ENCODE measurements around the gene AGPAT1.

AGPAT1 gene

DNA sequence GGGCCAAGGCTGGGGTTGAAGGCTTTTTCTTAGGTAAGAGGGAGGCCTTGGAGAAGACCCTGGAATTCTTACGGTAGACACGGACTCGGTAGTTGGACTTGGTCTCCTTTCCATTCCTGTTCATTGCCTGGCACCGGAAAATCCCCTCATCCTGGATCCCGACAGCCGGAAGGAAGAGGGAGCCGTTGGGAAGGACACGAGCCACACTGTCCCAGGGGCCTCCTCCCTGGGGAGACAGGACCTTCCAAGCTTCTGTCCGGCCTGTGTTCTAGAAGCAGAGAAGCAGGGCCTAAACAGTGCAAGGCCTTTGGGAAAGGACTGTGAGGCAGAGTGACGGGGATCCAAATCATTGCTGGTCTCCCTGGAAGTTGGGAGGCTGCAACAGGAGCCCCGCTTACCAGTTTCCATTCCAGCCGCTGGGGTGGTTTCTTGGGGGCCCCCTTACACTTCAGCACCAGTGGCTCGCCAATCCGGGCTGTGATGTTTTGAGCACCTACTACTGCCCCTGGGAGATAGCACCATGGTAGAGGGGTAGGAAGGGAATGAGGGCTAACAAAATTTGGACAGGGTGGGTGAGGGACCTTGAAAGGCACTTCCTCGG lies 7.7 kb upstream of the AGPAT1 start:
- peaks cover 14% of the 10 kb centered on the region; the same call in 1 of the 2 replicates for H3K4me1 ChIP-seq (ENCODE audit: control insufficient read depth, insufficient read depth, low read length)
- H3K27me3 ChIP-seq (ENCODE audit: control insufficient read depth, insufficient read depth, low read length) = no peaks in the 10 kb centered on the region
- no peak overlapping the region for H3K27ac ChIP-seq (ENCODE audit: low read depth, low read length)
- H3K9ac ChIP-seq (ENCODE audit: low read length) = no peak overlapping the region
- no peaks in the 10 kb centered on the region for H3K9me3 ChIP-seq (ENCODE audit: control insufficient read depth, insufficient read depth, low read depth, low read length)
- peaks cover 64% of the 10 kb centered on the region for H3K36me3 ChIP-seq (ENCODE audit: control insufficient read depth, insufficient read depth, low read length)
- no peak overlapping the region for H3K4me3 ChIP-seq (ENCODE audit: low read depth, low read length)

DNA sequence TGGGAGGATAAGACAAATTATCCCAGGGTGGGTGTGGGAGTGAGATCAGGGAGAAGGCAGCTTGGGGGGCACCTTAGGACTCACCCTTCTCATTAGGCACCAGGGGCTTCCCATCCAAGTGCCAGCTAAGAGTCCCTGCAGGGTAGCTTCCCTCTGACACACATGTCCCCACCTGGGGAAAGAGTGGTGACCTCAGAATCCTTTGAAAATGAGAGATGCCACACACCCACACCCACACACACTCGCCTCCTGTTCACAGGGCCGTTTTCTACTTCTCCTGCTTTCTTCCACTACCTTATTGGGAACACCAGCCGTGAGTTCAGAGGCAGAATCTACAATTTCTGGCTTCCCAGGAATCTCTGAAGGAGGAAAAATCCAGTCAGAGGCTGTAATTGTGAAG lies 7.1 kb upstream of the AGPAT1 start:
- Histone ChIP-seq H3K4me3 (ENCODE audit: low read depth, low read length) (no peak overlapping the region), H3K9me3 (ENCODE audit: control insufficient read depth, insufficient read depth, low read depth, low read length) (no peaks in the 10 kb centered on the region), H3K4me1 (ENCODE audit: control insufficient read depth, insufficient read depth, low read length) (peaks cover 11% of the 10 kb centered on the region; the same call in 1 of the 2 replicates), H3K9ac (ENCODE audit: low read length) (no peak overlapping the region), H3K27ac (ENCODE audit: low read depth, low read length) (no peak overlapping the region), H3K36me3 (ENCODE audit: control insufficient read depth, insufficient read depth, low read length) (peaks cover 62% of the 10 kb centered on the region), H3K27me3 (ENCODE audit: control insufficient read depth, insufficient read depth, low read length) (no peaks in the 10 kb centered on the region)

DNA sequence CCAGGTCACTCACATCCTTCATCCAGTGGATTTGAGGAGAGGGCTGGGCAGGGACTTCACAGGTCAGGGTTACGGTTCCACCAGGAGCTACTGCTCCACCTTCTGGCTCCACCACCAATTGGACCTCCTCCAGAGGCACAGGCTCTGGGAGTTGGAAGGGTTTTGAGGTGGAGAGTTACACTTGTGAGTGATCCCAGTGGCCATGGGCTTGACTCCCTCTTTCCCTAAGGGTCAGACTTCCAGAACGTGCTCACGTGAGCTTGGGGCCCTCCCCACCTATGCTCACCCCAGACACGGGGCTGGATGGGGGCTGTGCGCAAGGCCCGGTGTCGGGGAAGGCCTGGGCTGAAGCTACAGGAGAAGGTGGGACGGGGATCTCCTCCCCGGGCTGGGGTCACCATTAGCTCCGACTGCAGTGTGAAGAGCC lies 6.7 kb upstream of the AGPAT1 start:
- Histone ChIP-seq H3K9me3 (ENCODE audit: control insufficient read depth, insufficient read depth, low read depth, low read length) (no peaks in the 10 kb centered on the region), H3K27ac (ENCODE audit: low read depth, low read length) (no peak overlapping the region), H3K4me3 (ENCODE audit: low read depth, low read length) (no peak overlapping the region), H3K9ac (ENCODE audit: low read length) (no peak overlapping the region), H3K36me3 (ENCODE audit: control insufficient read depth, insufficient read depth, low read length) (peaks cover 57% of the 10 kb centered on the region), H3K27me3 (ENCODE audit: control insufficient read depth, insufficient read depth, low read length) (no peaks in the 10 kb centered on the region), H3K4me1 (ENCODE audit: control insufficient read depth, insufficient read depth, low read length) (peaks cover 11% of the 10 kb centered on the region; the same call in 1 of the 2 replicates)

GRCh38 chr6:32181915-32182529 lies 6.1 kb upstream of the AGPAT1 start:
- no peaks in the 10 kb centered on the region for H3K9me3 ChIP-seq (ENCODE audit: control insufficient read depth, insufficient read depth, low read depth, low read length)
- no peak overlapping the region for H3K9ac ChIP-seq (ENCODE audit: low read length)
- no peak overlapping the region for H3K4me3 ChIP-seq (ENCODE audit: low read depth, low read length)
- no peaks in the 10 kb centered on the region for H3K27me3 ChIP-seq (ENCODE audit: control insufficient read depth, insufficient read depth, low read length)
- H3K36me3 ChIP-seq (ENCODE audit: control insufficient read depth, insufficient read depth, low read length) = peaks cover 52% of the 10 kb centered on the region
- H3K27ac ChIP-seq (ENCODE audit: low read depth, low read length) = no peak overlapping the region
- H3K4me1 ChIP-seq (ENCODE audit: control insufficient read depth, insufficient read depth, low read length) = peaks cover 11% of the 10 kb centered on the region; the same call in 1 of the 2 replicates

DNA sequence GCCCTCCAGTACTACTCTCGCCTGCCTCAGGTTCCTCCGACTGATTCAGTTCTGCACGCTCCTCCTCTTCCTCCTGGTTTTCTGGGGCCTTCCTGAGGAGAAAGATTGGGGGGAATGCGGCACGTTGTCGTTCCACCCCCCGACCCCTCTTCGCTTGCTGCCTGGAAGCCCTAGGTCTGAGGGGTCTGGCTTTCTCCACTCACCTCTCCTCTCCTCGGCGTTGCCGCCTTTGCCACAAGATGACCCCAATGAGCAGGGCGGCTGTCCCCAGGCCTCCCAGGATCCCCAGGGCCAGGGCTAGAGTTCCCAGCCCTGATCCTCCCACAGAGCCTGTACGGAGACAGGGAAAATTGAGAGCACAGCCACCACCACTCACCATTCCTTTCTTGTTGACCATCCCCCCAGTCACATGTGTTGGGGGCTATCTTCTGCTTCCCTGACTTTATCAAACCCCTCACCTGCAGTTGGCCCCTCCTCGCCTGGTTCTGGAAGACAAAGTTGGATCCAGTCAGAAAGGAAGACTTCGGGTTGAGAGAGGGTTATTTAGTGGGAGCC lies 5.3 kb upstream of the AGPAT1 start:
- Histone ChIP-seq H3K9me3 (ENCODE audit: control insufficient read depth, insufficient read depth, low read depth, low read length) (no peaks in the 10 kb centered on the region), H3K4me1 (ENCODE audit: control insufficient read depth, insufficient read depth, low read length) (peaks cover 19% of the 10 kb centered on the region; the same call in 1 of the 2 replicates), H3K4me3 (ENCODE audit: low read depth, low read length) (no peak overlapping the region), H3K9ac (ENCODE audit: low read length) (no peak overlapping the region), H3K27me3 (ENCODE audit: control insufficient read depth, insufficient read depth, low read length) (no peaks in the 10 kb centered on the region), H3K36me3 (ENCODE audit: control insufficient read depth, insufficient read depth, low read length) (peaks cover 44% of the 10 kb centered on the region), H3K27ac (ENCODE audit: low read depth, low read length) (no peak overlapping the region)

DNA sequence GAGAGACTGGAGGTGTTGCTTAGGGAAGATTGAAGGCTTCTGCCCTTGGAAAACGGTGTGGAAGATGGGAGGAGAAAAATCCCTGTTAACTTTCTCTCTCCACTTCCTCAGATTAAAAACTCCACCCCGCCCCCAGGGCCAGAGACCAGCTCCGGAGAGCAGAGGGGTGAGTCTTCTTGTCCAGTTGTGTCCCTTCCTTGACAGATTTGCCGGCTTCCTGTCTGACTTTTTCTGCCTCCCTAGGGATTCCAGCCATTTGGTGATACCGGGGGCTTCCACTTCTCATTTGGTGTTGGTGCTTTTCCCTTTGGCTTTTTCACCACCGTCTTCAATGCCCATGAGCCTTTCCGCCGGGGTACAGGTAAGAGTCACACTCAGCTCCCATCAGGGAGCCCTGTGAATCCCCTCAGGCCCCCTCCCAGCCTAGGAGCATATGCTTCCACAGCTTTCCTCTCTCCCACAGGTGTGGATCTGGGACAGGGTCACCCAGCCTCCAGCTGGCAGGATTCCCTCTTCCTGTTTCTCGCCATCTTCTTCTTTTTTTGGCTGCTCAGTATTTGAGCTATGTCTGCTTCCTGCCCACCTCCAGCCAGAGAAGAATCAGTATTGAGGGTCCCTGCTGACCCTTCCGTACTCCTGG lies 4.0 kb upstream of the AGPAT1 start:
- H3K4me3 ChIP-seq (ENCODE audit: low read depth, low read length) = no peak overlapping the region

DNA sequence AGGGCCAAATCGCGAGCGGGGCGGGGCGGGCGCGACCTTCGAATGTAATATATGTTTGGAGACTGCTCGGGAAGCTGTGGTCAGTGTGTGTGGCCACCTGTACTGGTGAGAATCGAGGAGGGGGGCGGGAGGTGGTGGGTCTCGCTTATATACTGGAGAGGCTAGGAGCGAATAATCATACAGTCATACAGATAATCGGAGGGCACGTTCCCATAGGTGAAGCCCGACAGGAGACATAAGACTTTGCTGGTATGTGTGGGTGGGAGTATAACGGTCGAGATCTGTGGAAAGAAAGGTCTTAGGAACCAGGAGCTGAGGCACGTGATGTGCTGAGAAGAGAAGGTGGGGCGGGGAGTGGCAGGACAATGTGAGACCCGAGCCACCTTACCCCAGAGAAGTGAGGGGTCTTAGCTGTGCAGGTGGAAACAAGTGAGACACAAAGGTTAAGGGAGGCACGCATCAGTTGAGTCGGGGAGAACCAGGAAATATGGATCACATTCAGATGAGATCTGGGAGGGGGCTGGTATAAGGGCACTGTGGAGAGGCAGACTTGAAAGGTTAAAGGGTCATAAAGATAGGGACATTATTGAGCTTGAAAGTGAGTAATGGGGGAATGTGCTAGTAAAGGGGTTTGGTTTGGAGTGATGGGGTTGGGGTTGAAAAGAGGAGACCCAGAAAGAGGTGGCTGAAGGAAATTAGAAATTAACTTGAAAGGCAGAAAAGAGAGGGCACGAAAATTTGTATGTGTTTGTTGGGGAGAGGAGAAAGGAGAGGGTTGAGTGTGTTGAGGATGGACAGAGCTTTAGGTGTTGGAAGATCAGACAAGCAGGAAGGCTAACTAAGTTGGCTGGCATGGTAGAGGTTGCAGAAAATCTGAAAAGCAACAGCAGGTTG lies 2.9 kb upstream of the AGPAT1 start:
- Histone ChIP-seq H3K9me3 (ENCODE audit: control insufficient read depth, insufficient read depth, low read depth, low read length) (no peaks in the 10 kb centered on the region), H3K36me3 (ENCODE audit: control insufficient read depth, insufficient read depth, low read length) (peaks cover 34% of the 10 kb centered on the region), H3K9ac (ENCODE audit: low read length) (peak overlapping the region; percentile 89), H3K27ac (ENCODE audit: low read depth, low read length) (no peak overlapping the region), H3K4me1 (ENCODE audit: control insufficient read depth, insufficient read depth, low read length) (peaks cover 25% of the 10 kb centered on the region; the same call in 1 of the 2 replicates), H3K4me3 (ENCODE audit: low read depth, low read length) (peak overlapping the region; percentile 90), H3K27me3 (ENCODE audit: control insufficient read depth, insufficient read depth, low read length) (no peaks in the 10 kb centered on the region)

More for the DNA sequence above, 4.0 kb upstream of the AGPAT1 start:
- no peaks in the 10 kb centered on the region for H3K27me3 ChIP-seq (ENCODE audit: control insufficient read depth, insufficient read depth, low read length)
- no peak overlapping the region for H3K9ac ChIP-seq (ENCODE audit: low read length)
- H3K36me3 ChIP-seq (ENCODE audit: control insufficient read depth, insufficient read depth, low read length) = peaks cover 41% of the 10 kb centered on the region
- no peaks in the 10 kb centered on the region for H3K9me3 ChIP-seq (ENCODE audit: control insufficient read depth, insufficient read depth, low read depth, low read length)
- H3K27ac ChIP-seq (ENCODE audit: low read depth, low read length) = no peak overlapping the region
- H3K4me1 ChIP-seq (ENCODE audit: control insufficient read depth, insufficient read depth, low read length) = peaks cover 24% of the 10 kb centered on the region; the same call in 1 of the 2 replicates

DNA sequence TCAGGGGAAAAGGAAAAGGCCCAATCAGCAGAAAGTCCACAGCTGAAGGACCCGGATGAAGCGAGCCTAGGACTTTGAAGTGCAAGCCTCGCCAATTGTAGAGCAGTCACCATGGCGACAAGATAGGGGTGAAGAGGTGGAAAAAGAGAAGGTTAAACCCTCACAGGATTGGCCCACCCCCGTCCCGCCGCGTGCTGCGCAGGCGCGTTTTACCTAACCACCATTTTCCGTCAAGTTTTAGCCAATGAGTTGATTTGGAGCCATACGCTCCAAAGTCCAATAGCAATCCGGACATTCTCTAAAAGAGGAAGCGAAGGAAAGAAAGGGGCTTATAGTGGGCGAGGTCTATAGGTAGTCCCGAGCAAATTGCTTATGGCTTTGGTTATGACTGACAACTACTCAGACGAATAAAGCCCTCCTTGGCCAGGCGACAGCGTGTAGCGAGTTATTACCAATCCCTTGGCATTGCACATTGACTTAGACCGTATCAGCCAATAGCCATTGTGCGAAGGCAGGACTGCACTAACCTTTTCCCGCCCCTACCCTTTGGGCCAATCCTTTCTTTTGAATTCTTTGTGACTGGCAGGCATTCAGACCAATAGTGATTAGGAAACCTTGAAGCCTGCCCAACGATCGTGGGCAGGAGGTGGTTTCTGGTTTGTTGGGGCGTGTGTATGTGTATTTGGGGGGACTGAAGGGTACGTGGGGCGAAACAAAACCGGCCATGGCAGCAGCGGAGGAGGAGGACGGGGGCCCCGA lies 2.1 kb upstream of the AGPAT1 start, which contains the start of gene RNF5:
RNF5 (plus strand) TSS at position 618 of the 759 bp plus-strand sequence; CDS start at position 725, 107 bp downstream.
- peaks cover 33% of the 10 kb centered on the region; the same call in 1 of the 2 replicates for H3K4me1 ChIP-seq (ENCODE audit: control insufficient read depth, insufficient read depth, low read length)
- no peaks in the 10 kb centered on the region for H3K27me3 ChIP-seq (ENCODE audit: control insufficient read depth, insufficient read depth, low read length)
- peak within 1 kb of the TSS; percentile 91 for H3K27ac ChIP-seq (ENCODE audit: low read depth, low read length)
- H3K9ac ChIP-seq (ENCODE audit: low read length) = peak within 1 kb of the TSS; percentile 89
- H3K9me3 ChIP-seq (ENCODE audit: control insufficient read depth, insufficient read depth, low read depth, low read length) = no peaks in the 10 kb centered on the region
- H3K36me3 ChIP-seq (ENCODE audit: control insufficient read depth, insufficient read depth, low read length) = peaks cover 30% of the 10 kb centered on the region
- peak within 1 kb of the TSS; percentile 90 for H3K4me3 ChIP-seq (ENCODE audit: low read depth, low read length)

- Histone ChIP-seq H3K9ac (ENCODE audit: low read length) (peak overlapping the region; percentile 89), H3K9me3 (ENCODE audit: control insufficient read depth, insufficient read depth, low read depth, low read length) (no peaks in the 10 kb centered on the region), H3K36me3 (ENCODE audit: control insufficient read depth, insufficient read depth, low read length) (peaks cover 23% of the 10 kb centered on the region), H3K27me3 (ENCODE audit: control insufficient read depth, insufficient read depth, low read length) (no peaks in the 10 kb centered on the region), H3K4me1 (ENCODE audit: control insufficient read depth, insufficient read depth, low read length) (peaks cover 35% of the 10 kb centered on the region; the same call in 1 of the 2 replicates), H3K27ac (ENCODE audit: low read depth, low read length) (peak overlapping the region; percentile 91), H3K4me3 (ENCODE audit: low read depth, low read length) (peak overlapping the region; percentile 90)
Measured at GRCh38 chr6:32177183-32177787, 1.4 kb upstream of the AGPAT1 start.

Measured in HUES6 (cell line).